NCI-H2171 treated with DMSO at 0.1 percent for 48 hours (cell line): ENCODE measurements around the gene ANKFN1.

ENCODE experiments used
- DNase-seq: peaks from one replicate; lab custom pipeline; 2025; lab: John Stamatoyannopoulos, UW

ANKFN1 gene

GRCh38 chr17:56148333-56148732 is 4.9 kb upstream of the ANKFN1 start:
- DNase-seq: no peak

- DNase-seq: no peak
Measured at GRCh38 chr17:56149266-56150036, 3.8 kb upstream of the ANKFN1 start.

- no peak for DNase-seq
Measured at GRCh38 chr17:56150649-56151048, 2.6 kb upstream of the ANKFN1 start.

- DNase-seq: peak; percentile 62
Measured at GRCh38 chr17:56157845-56158244, 4.6 kb downstream of the ANKFN1 start.

GRCh38 chr17:56158344-56158743 is 5.1 kb downstream of the ANKFN1 start:
- no peak for DNase-seq

GRCh38 chr17:56158915-56159825 is 5.9 kb downstream of the ANKFN1 start:
- peak; percentile 14 for DNase-seq

GRCh38 chr17:56159826-56160380 is 6.6 kb downstream of the ANKFN1 start:
- DNase-seq: peak; percentile 81

GRCh38 chr17:56160422-56160821 is 7.1 kb downstream of the ANKFN1 start:
- no peak for DNase-seq

GRCh38 chr17:56165072-56165641 is 11.9 kb downstream of the ANKFN1 start:
- DNase-seq: no peak

- DNase-seq: no peak
Measured at GRCh38 chr17:56167491-56167890, 14.2 kb downstream of the ANKFN1 start.

GRCh38 chr17:56169621-56170020 is 16.3 kb downstream of the ANKFN1 start:
- peak; percentile 10 for DNase-seq

- DNase-seq: no peak
Measured at GRCh38 chr17:56171186-56171959, 18.1 kb downstream of the ANKFN1 start.

GRCh38 chr17:56172517-56172982 is 19.3 kb downstream of the ANKFN1 start:
- DNase-seq: peak; percentile 86

- no peak for DNase-seq
Measured at GRCh38 chr17:56173026-56173425, 19.8 kb downstream of the ANKFN1 start.

GRCh38 chr17:56173958-56174835 is 20.9 kb downstream of the ANKFN1 start:
- peak; percentile 71 for DNase-seq

GRCh38 chr17:56175299-56175955 is 22.2 kb downstream of the ANKFN1 start:
- no peak for DNase-seq

- DNase-seq: no peak
Measured at GRCh38 chr17:56176091-56176490, 22.8 kb downstream of the ANKFN1 start.

- DNase-seq: no peak
Measured at GRCh38 chr17:56177361-56177760, 24.1 kb downstream of the ANKFN1 start.

- DNase-seq: no peak
Measured at GRCh38 chr17:56178203-56178602, 24.9 kb downstream of the ANKFN1 start.

- DNase-seq: no peak
Measured at GRCh38 chr17:56182081-56182480, 28.8 kb downstream of the ANKFN1 start.
